Lower leg skin (tissue), 3 donors: ENCODE results near the gene NCL.

ENCODE experiments used
- POLR2A ChIP-seq, 2 donors: fragments of 450-650 bp; IDR thresholded peaks; one replicate each; pipeline ENCODE4 v1.6.1; 2016 to 2017; ENCODE audit warnings: antibody characterized with exemption in 2 of 2, mild to moderate bottlenecking in 1 of 2, moderate library complexity in 1 of 2
- TF ChIP-seq, protein P1 (sequence below), 3 donors: fragments of 450-650 bp; IDR thresholded peaks; one replicate each; pipeline ENCODE4 v1.5.1; 2016; ENCODE audit warnings: antibody characterized with exemption in 3 of 3, mild to moderate bottlenecking in 3 of 3, moderate library complexity in 2 of 3

DNA sequence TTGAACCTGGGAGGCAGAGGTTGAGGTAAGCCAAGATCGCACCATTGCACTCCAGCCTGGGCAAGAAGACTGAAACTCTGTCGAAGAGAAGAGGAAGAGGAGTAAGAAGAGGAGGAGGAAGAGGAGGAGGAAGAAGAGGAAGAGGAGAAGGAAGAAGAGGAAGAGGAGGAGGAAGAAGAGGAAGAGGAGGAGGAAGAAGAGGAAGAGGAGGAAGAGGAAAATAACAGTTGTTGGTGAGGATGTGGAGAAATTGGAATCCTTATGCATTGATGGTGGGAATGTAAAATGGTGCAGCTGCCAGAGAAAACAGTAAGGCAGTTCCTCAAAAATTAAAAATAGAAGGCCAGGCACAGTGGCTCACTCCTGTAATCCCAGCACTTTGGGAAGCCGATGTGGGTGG is 8.5 kb upstream of the NCL start:
- TF ChIP-seq, protein P1, sequence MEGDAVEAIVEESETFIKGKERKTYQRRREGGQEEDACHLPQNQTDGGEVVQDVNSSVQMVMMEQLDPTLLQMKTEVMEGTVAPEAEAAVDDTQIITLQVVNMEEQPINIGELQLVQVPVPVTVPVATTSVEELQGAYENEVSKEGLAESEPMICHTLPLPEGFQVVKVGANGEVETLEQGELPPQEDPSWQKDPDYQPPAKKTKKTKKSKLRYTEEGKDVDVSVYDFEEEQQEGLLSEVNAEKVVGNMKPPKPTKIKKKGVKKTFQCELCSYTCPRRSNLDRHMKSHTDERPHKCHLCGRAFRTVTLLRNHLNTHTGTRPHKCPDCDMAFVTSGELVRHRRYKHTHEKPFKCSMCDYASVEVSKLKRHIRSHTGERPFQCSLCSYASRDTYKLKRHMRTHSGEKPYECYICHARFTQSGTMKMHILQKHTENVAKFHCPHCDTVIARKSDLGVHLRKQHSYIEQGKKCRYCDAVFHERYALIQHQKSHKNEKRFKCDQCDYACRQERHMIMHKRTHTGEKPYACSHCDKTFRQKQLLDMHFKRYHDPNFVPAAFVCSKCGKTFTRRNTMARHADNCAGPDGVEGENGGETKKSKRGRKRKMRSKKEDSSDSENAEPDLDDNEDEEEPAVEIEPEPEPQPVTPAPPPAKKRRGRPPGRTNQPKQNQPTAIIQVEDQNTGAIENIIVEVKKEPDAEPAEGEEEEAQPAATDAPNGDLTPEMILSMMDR (IDR thresholded peaks at IDR 0.05), result no peak
- no peak for TF ChIP-seq POLR2A (IDR thresholded peaks at IDR 0.05)
